Upper lobe of left lung (tissue), 4 donors: ENCODE results near the gene IRF5.

ENCODE experiments used
- CTCF ChIP-seq, 6 experiments: fragments of 450-650 bp in 4 of 6; fragments of 200-600 bp in 2 of 6; sonication (generic) in 2 of 6; IDR thresholded peaks; one replicate each; pipeline ENCODE4 v1.5.1; 2016 to 2019; ENCODE audit warnings: antibody characterized with exemption in 6 of 6
- POLR2A ChIP-seq, 4 donors: fragments of 450-650 bp; IDR thresholded peaks; one replicate each; pipeline ENCODE4 v1.5.1; 2016 to 2017; ENCODE audit warnings: antibody characterized with exemption in 4 of 4, mild to moderate bottlenecking in 2 of 4

GRCh38 chr7:128890306-128891109 is 47.2 kb upstream of the IRF5 start:
- TF ChIP-seq CTCF (IDR thresholded peaks at IDR 0.05) = peak in 1 of 6 experiments; percentile 28
- no peak for TF ChIP-seq POLR2A (IDR thresholded peaks at IDR 0.05)
